A549 (cell line): ENCODE measurements around the gene HOXD1. TPM values are rescaled to one million over a fixed set of nuclear protein-coding genes. Genes with fewer than 3 reads are reported as not detected.

Source experiments
- ATAC-seq, 2 experiments: fragments of 200-7000 bp in 1 of 2; fragments of >200 bp in 1 of 2; cut with Nextera tagmentation in 1 of 2; cut with Tn5 transposase in 1 of 2; 3 replicates each; pipeline versions ENCODE4 v1.8.0 to v1.9.1; 2018 to 2020; ENCODE audit warnings: mild to moderate bottlenecking in 1 of 2, moderate library complexity in 1 of 2
- CTCF ChIA-PET: fragments of 300-600 bp; sonication (Branson Sonifier 250); formaldehyde crosslinking; extraction: SDS; loops from one replicate; lab custom pipeline; 2021; ENCODE audit warnings: antibody characterized with exemption, inconsistent platforms; lab: Yijun Ruan, JAX
- POLR2A ChIA-PET: fragments of 350-600 bp; formaldehyde crosslinking; extraction: SDS; loops from one replicate; lab custom pipeline; 2021; ENCODE audit warnings: antibody characterized with exemption, inconsistent platforms; lab: Yijun Ruan, JAX
- DNase-seq, 2 experiments: peaks; one replicate each; pipeline versions ENCODE4 v3.0.0 to v3.0.0-alpha.2; 2011 to 2016; ENCODE audit warnings: low read depth in 1 of 2, low spot score in 1 of 2
- FAIRE-seq: peaks from 2 replicates; lab custom pipeline; 2011; peaks lifted over from hg19 to GRCh38; lab: Jason Lieb, UNC
- H3K27ac ChIP-seq, 2 experiments: fragments of >200 bp; sonication (Bioruptor Twin); formaldehyde crosslinking; 3 replicates each; pipeline ENCODE4 v1.5.1; 2016 to 2017
- H3K4me1 ChIP-seq: fragments of >200 bp; sonication (Bioruptor Twin); formaldehyde crosslinking; 3 replicates; pipeline ENCODE4 v1.6.1; 2016
- H3K4me2 ChIP-seq: fragments of >200 bp; sonication (Bioruptor Twin); formaldehyde crosslinking; 3 replicates; pipeline ENCODE4 v1.6.1; 2016
- H3K4me3 ChIP-seq: fragments of >200 bp; sonication (Bioruptor Twin); formaldehyde crosslinking; 3 replicates; pipeline ENCODE4 v1.5.1; 2016
- H3K9me3 ChIP-seq: fragments of >200 bp; sonication (Bioruptor Twin); formaldehyde crosslinking; 3 replicates; pipeline ENCODE4 v1.6.1; 2016
- CHD2 ChIP-seq: fragments of 150-350 bp; IDR thresholded peaks from 2 replicates; pipeline ENCODE4 v1.6.1; 2014; ENCODE audit warnings: low read length; ENCODE audit not compliant: partially characterized antibody
- EHF ChIP-seq: fragments of 250-450 bp; sonication (Bioruptor Pico); IDR thresholded peaks from 2 replicates; pipeline ENCODE4 v1.5.0; 2020; ENCODE audit warnings: mild to moderate bottlenecking
- EHMT2 ChIP-seq: fragments of 200-600 bp; sonication (generic); IDR thresholded peaks from 2 replicates; pipeline ENCODE4 v1.6.1; 2016; ENCODE audit warnings: antibody characterized with exemption, low read depth, mild to moderate bottlenecking, moderate library complexity
- EP300 ChIP-seq, 2 experiments: fragments of >200 bp; sonication (Bioruptor Twin); formaldehyde crosslinking; IDR thresholded peaks; 2 replicates in 1 of 2; 3 replicates in 1 of 2; pipeline ENCODE4 v1.6.1; 2016 to 2017
- GATA3 ChIP-seq: IDR thresholded peaks from 2 replicates; pipeline ENCODE4 v1.6.1; 2012; ENCODE audit warnings: borderline replicate concordance
- HEYL ChIP-seq: fragments of 250-450 bp; sonication (Bioruptor Pico); IDR thresholded peaks from 2 replicates; pipeline ENCODE4 v1.8.0; 2021; ENCODE audit warnings: mild to moderate bottlenecking, moderate library complexity
- HOXB13 ChIP-seq: fragments of 250-450 bp; sonication (Bioruptor Pico); IDR thresholded peaks from 2 replicates; pipeline ENCODE4 v1.5.0; 2020; ENCODE audit warnings: low read depth, mild to moderate bottlenecking, moderate library complexity
- MAFK ChIP-seq: fragments of 450-650 bp; IDR thresholded peaks from 2 replicates; pipeline ENCODE4 v1.6.1; 2014; ENCODE audit not compliant: partially characterized antibody
- NPAS2 ChIP-seq: fragments of 250-450 bp; sonication (Bioruptor Pico); IDR thresholded peaks from 2 replicates; pipeline ENCODE4 v1.8.0; 2022; ENCODE audit warnings: mild to moderate bottlenecking, moderate library complexity, borderline replicate concordance
- REST ChIP-seq: fragments of 200-600 bp; sonication (generic); IDR thresholded peaks from 2 replicates; pipeline ENCODE4 v1.6.1; 2016; ENCODE audit warnings: antibody characterized with exemption, mild to moderate bottlenecking, moderate library complexity
- SREBF2 ChIP-seq: fragments of 450-650 bp; IDR thresholded peaks from 2 replicates; pipeline ENCODE4 v1.6.1; 2014; ENCODE audit warnings: mild to moderate bottlenecking, moderate library complexity
- WGBS: methylation state at CpG from one replicate; pipeline ENCODE4 v1.1.6; 2017; ENCODE audit errors: missing lambda C conversion rate; 5-methylcytosine and 5-hydroxymethylcytosine counted together
- polyA plus RNA-seq, 4 experiments: library from polyadenylated mRNA; depleted of rRNA in 3 of 4; stranded (reverse); fragments of >200 nt; fragmentation: RNase III in 1 of 4; extraction: RNeasy Plus Mini Kit Qiagen cat#74134 plus additional on column Dnase treatment in 1 of 4; gene quantifications; 2 replicates in 3 of 4; 3 replicates in 1 of 4; pipeline ENCODE4 v1.2.3, GENCODE V29; 2011 to 2017
- TF ChIP-seq, protein P1 (sequence below): fragments of >200 bp; sonication (Bioruptor Twin); formaldehyde crosslinking; IDR thresholded peaks from 3 replicates; pipeline ENCODE4 v1.5.1; 2016
- TF ChIP-seq, protein P2 (sequence below): IDR thresholded peaks from 2 replicates; pipeline ENCODE4 v1.6.1; 2012

Gene HOXD1
- polyA plus RNA-seq, 2 of the 4 experiments (the other 2 are of a cell fraction), result 0.12 TPM

GRCh38 chr2:176186024-176186423, 2.4 kb upstream of the HOXD1 start:
- CTCF ChIA-PET, result interaction anchor here (0.9 to 1.4 kb wide), 4 partner anchors 10 to 962 kb away, joined by 3 to 8 read pairs (median 3); no protein-coding TSS in a partner anchor
- Histone ChIP-seq H3K4me1 (0 out of 3 replicates have a peak, but pooled peaks cover 5% of the 10 kb centered on the region), H3K4me3 (no peak overlapping the region), H3K9me3 (no peaks in the 10 kb centered on the region), H3K4me2 (no peak overlapping the region), H3K27ac (no peak overlapping the region)
- WGBS, result 92% methylated on average over 2 of the region's 2 CpGs
- POLR2A ChIA-PET, result no interaction called here
- TF ChIP-seq, protein P1, sequence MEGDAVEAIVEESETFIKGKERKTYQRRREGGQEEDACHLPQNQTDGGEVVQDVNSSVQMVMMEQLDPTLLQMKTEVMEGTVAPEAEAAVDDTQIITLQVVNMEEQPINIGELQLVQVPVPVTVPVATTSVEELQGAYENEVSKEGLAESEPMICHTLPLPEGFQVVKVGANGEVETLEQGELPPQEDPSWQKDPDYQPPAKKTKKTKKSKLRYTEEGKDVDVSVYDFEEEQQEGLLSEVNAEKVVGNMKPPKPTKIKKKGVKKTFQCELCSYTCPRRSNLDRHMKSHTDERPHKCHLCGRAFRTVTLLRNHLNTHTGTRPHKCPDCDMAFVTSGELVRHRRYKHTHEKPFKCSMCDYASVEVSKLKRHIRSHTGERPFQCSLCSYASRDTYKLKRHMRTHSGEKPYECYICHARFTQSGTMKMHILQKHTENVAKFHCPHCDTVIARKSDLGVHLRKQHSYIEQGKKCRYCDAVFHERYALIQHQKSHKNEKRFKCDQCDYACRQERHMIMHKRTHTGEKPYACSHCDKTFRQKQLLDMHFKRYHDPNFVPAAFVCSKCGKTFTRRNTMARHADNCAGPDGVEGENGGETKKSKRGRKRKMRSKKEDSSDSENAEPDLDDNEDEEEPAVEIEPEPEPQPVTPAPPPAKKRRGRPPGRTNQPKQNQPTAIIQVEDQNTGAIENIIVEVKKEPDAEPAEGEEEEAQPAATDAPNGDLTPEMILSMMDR, result no peak
- TF ChIP-seq MAFK (no peak), EHMT2 (no peak), EHF (CRISPR knock-in tag) (no peak)
- DNase-seq, result no peak
- FAIRE-seq, result no peak
- no peak for ATAC-seq

DNA sequence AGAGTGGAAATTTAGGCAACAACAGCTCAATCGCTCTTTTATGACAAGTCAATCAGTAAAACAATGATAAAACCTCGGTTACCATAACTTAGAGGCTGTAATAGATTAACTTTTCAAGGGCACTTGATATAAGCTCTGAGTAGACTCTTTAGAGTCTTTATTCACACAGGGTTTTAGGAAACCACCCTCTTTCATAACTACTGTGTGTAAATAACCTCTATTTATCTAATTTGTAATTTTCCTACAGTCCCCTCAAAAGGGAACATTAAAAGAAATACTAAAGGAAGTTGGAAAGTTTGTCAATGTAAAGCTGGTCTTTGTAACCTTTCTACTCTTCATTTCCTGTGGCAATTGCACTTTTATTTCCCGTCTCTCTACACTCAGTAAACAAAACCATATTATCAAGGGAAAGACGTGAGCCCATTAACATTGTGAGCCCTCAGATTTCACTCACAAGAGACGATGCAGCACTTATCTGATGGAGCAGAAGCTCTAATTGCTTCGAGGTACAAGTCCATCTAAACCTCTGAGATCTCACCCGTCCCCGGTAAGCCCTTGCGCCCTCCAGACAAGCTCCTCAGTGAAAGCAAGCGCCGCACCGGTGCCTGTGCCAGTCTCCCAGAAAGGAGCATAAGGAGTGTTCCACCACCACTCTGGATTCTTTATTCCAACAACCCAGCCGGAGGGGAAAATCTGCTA, 1.1 kb upstream of the HOXD1 start:
- DNase-seq (peak in 1 of 2 experiments; percentile 6), FAIRE-seq (no peak), ATAC-seq (peak; percentile 40 to 56; a peak in 4 of 6 replicates)
- TF ChIP-seq REST, result no peak
- no peak for TF ChIP-seq NPAS2 (CRISPR knock-in tag)
- TF ChIP-seq, protein P1, result no peak
- no peak for TF ChIP-seq GATA3
- no peak for TF ChIP-seq HEYL (CRISPR knock-in tag)
- no peak for TF ChIP-seq EP300 (IDR thresholded peaks at IDR 0.05)
- TF ChIP-seq, protein P2, sequence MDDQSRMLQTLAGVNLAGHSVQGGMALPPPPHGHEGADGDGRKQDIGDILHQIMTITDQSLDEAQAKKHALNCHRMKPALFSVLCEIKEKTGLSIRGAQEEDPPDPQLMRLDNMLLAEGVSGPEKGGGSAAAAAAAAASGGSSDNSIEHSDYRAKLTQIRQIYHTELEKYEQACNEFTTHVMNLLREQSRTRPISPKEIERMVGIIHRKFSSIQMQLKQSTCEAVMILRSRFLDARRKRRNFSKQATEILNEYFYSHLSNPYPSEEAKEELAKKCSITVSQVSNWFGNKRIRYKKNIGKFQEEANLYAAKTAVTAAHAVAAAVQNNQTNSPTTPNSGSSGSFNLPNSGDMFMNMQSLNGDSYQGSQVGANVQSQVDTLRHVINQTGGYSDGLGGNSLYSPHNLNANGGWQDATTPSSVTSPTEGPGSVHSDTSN, result no peak
- TF ChIP-seq HOXB13, result no peak
- TF ChIP-seq SREBF2, result no peak
- TF ChIP-seq CHD2, result no peak
- H3K4me3 ChIP-seq, result peak overlapping the region; percentile 56
- ChIA-PET CTCF (interaction anchor here (2.1 kb wide), 1 partner anchor 47 kb away, joined by 12 read pairs; no protein-coding TSS in a partner anchor), POLR2A (no interaction called here)
- WGBS, result 54% methylated on average over 13 of the region's 13 CpGs
- no peaks in the 10 kb centered on the region for H3K9me3 ChIP-seq
- H3K4me1 ChIP-seq, result 0 out of 3 replicates have a peak, but pooled peaks cover 5% of the 10 kb centered on the region
- peak overlapping the region; percentile 72 for H3K4me2 ChIP-seq
- peak overlapping the region in 1 of 2 experiments; percentile 81; a peak in 2 of 6 replicates for H3K27ac ChIP-seq
